GM18873 (cell line): ENCODE results near the gene BHLHE41.

Experiments
- ATAC-seq: cut with Tn5 transposase; IDR thresholded peaks from one replicate; pipeline ENCODE4 v1.9.1; 2021; ENCODE audit warnings: mild to moderate bottlenecking, moderate library complexity, moderate number of reproducible peaks; ENCODE audit not compliant: unreplicated experiment, low FRiP score

The BHLHE41 gene

GRCh38 chr12:26116829-26117715 is 7.8 kb downstream of the BHLHE41 start:
- ATAC-seq = no peak

GRCh38 chr12:26114720-26115401 is 10.0 kb downstream of the BHLHE41 start:
- ATAC-seq = no peak

GRCh38 chr12:26113853-26114719 is 10.8 kb downstream of the BHLHE41 start:
- peak; percentile 49 for ATAC-seq

GRCh38 chr12:26113181-26113654 is 11.6 kb downstream of the BHLHE41 start:
- no peak for ATAC-seq

- no peak for ATAC-seq
Observed at GRCh38 chr12:26112703-26113147, 12.1 kb downstream of the BHLHE41 start.

GRCh38 chr12:26112232-26112631 is 12.6 kb downstream of the BHLHE41 start:
- ATAC-seq = no peak

GRCh38 chr12:26109343-26109881 is 15.4 kb downstream of the BHLHE41 start:
- no peak for ATAC-seq

- no peak for ATAC-seq
Observed at GRCh38 chr12:26108915-26109314, 15.9 kb downstream of the BHLHE41 start.

- ATAC-seq = no peak
Observed at GRCh38 chr12:26106347-26106746, 18.5 kb downstream of the BHLHE41 start.

- ATAC-seq = no peak
Observed at GRCh38 chr12:26102953-26103352, 21.9 kb downstream of the BHLHE41 start.

GRCh38 chr12:26101763-26102162 is 23.1 kb downstream of the BHLHE41 start:
- ATAC-seq = no peak

- ATAC-seq = no peak
Observed at GRCh38 chr12:26101350-26101734, 23.5 kb downstream of the BHLHE41 start.

GRCh38 chr12:26100666-26101349 is 24.0 kb downstream of the BHLHE41 start:
- ATAC-seq = no peak

- ATAC-seq = no peak
Observed at GRCh38 chr12:26097046-26097878, 27.6 kb downstream of the BHLHE41 start.

- no peak for ATAC-seq
Observed at GRCh38 chr12:26096036-26096435, 28.8 kb downstream of the BHLHE41 start.

GRCh38 chr12:26095186-26095585 is 29.7 kb downstream of the BHLHE41 start:
- ATAC-seq = no peak

GRCh38 chr12:26092346-26093105 is 32.3 kb downstream of the BHLHE41 start:
- no peak for ATAC-seq

- ATAC-seq = no peak
Observed at GRCh38 chr12:26091822-26092221, 33.0 kb downstream of the BHLHE41 start.
